Glutamatergic neuron (in vitro differentiated cells): ENCODE data around the gene SPN. TPM values are rescaled to one million over a fixed set of nuclear protein-coding genes. Genes with fewer than 3 reads are reported as not detected.
A peak's percentile ranks its signal among the peaks of the same experiment; 100 is the strongest.

Experiments used
- DNase-seq: peaks from one replicate; pipeline ENCODE4 v3.0.0; 2022
- H3K27ac Mint-ChIP-seq: one replicate; pipeline ENCODE4 v1.8.0; 2020; ENCODE audit warnings: mild to moderate bottlenecking, mixed read lengths, inconsistent platforms; ENCODE audit not compliant: unreplicated experiment
- H3K27me3 Mint-ChIP-seq: one replicate; pipeline ENCODE4 v1.8.0; 2020; ENCODE audit warnings: mild to moderate bottlenecking, moderate library complexity, mixed read lengths, inconsistent platforms; ENCODE audit not compliant: unreplicated experiment
- H3K36me3 Mint-ChIP-seq: one replicate; pipeline ENCODE4 v1.8.0; 2020; ENCODE audit warnings: mild to moderate bottlenecking, mixed read lengths, inconsistent platforms; ENCODE audit not compliant: unreplicated experiment
- H3K4me1 Mint-ChIP-seq: one replicate; pipeline ENCODE4 v1.8.0; 2020; ENCODE audit warnings: mild to moderate bottlenecking, low read depth, mixed read lengths, inconsistent platforms; ENCODE audit not compliant: unreplicated experiment
- H3K4me3 Mint-ChIP-seq: one replicate; pipeline ENCODE4 v1.8.0; 2020; ENCODE audit warnings: mild to moderate bottlenecking, mixed read lengths, inconsistent platforms; ENCODE audit not compliant: unreplicated experiment
- H3K9me3 Mint-ChIP-seq: one replicate; pipeline ENCODE4 v1.8.0; 2020; ENCODE audit warnings: mild to moderate bottlenecking, moderate library complexity, mixed read lengths, inconsistent platforms; ENCODE audit not compliant: unreplicated experiment
- total RNA-seq: library from RNA; stranded (reverse); fragmentation: NEBNext Ultra II Directional; extraction: Animal tissue kit (Norgen Biotek cat#: 25700); gene quantifications from one replicate; pipeline ENCODE4 v1.2.1, GENCODE V29; 2021; ENCODE audit not compliant: unreplicated experiment
- TF ChIP-seq, protein P1 (sequence below): fragments of 200-600 bp; sonication (generic); IDR thresholded peaks from one replicate; pipeline ENCODE4 v1.5.0; 2021; ENCODE audit not compliant: partially characterized antibody, unreplicated experiment

SPN gene
- total RNA-seq, 1 donor from 2014 or later, result 0.27 TPM

- TF ChIP-seq, protein P1, sequence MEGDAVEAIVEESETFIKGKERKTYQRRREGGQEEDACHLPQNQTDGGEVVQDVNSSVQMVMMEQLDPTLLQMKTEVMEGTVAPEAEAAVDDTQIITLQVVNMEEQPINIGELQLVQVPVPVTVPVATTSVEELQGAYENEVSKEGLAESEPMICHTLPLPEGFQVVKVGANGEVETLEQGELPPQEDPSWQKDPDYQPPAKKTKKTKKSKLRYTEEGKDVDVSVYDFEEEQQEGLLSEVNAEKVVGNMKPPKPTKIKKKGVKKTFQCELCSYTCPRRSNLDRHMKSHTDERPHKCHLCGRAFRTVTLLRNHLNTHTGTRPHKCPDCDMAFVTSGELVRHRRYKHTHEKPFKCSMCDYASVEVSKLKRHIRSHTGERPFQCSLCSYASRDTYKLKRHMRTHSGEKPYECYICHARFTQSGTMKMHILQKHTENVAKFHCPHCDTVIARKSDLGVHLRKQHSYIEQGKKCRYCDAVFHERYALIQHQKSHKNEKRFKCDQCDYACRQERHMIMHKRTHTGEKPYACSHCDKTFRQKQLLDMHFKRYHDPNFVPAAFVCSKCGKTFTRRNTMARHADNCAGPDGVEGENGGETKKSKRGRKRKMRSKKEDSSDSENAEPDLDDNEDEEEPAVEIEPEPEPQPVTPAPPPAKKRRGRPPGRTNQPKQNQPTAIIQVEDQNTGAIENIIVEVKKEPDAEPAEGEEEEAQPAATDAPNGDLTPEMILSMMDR, result no peak
- Mint-ChIP-seq H3K4me1 (peaks cover 8% of the 10 kb centered on the region), H3K27me3 (no peaks in the 10 kb centered on the region), H3K4me3 (no peak overlapping the region), H3K9me3 (no peaks in the 10 kb centered on the region), H3K27ac (no peak overlapping the region), H3K36me3 (no peaks in the 10 kb centered on the region)
- DNase-seq, result no peak
Observed at GRCh38 chr16:29675811-29676643, 13.0 kb downstream of the SPN start.

- H3K4me3 Mint-ChIP-seq, result no peak overlapping the region
- no peaks in the 10 kb centered on the region for H3K9me3 Mint-ChIP-seq
- no peak for DNase-seq
- TF ChIP-seq, protein P1, result no peak
- no peaks in the 10 kb centered on the region for H3K27me3 Mint-ChIP-seq
- H3K27ac Mint-ChIP-seq, result no peak overlapping the region
- H3K4me1 Mint-ChIP-seq, result peaks cover 8% of the 10 kb centered on the region
- no peaks in the 10 kb centered on the region for H3K36me3 Mint-ChIP-seq
Observed at GRCh38 chr16:29676989-29677785, 14.1 kb downstream of the SPN start.

- TF ChIP-seq, protein P1, result no peak
- H3K4me1 Mint-ChIP-seq, result peaks cover 8% of the 10 kb centered on the region
- H3K9me3 Mint-ChIP-seq, result no peaks in the 10 kb centered on the region
- H3K4me3 Mint-ChIP-seq, result peak within 1 kb of the TSS; percentile 89
- H3K36me3 Mint-ChIP-seq, result no peaks in the 10 kb centered on the region
- peak within 1 kb of the TSS; percentile 99 for H3K27ac Mint-ChIP-seq
- DNase-seq, result peak; percentile 74
- peaks cover under 1% of the 10 kb centered on the region for H3K27me3 Mint-ChIP-seq
Observed at GRCh38 chr16:29678691-29679267, 15.7 kb downstream of the SPN start, which contains the start of gene QPRT. Gene QPRT (plus strand): TSS chr16:29679180. CDS start chr16:29679198, 18 bp downstream.

DNA sequence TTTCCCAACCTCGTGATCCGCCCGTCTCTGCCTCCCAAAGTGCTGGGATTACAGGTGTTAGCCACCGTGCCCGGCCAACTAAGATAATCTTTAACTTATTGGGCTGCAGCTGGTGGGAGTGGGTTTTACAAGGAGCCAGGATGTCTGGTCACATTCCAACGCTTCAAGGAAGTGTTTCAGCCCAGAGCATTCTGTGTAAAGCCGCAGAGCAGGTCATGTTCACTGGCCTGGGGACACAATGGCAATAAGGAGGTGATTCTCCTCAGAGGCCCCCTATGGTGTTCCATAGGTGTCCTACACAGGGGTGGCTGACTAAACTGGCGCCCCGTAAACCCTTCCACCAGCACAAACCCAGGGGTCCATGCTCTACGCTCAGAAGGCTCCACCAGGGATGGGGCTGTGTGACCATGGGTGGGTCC is 17.1 kb downstream of the SPN start:
- H3K36me3 Mint-ChIP-seq, result no peaks in the 10 kb centered on the region
- H3K9me3 Mint-ChIP-seq, result no peaks in the 10 kb centered on the region
- peak overlapping the region; percentile 99 for H3K27ac Mint-ChIP-seq
- H3K27me3 Mint-ChIP-seq, result peaks cover 4% of the 10 kb centered on the region
- H3K4me1 Mint-ChIP-seq, result peaks cover 8% of the 10 kb centered on the region
- TF ChIP-seq, protein P1, result no peak
- no peak for DNase-seq
- no peak overlapping the region for H3K4me3 Mint-ChIP-seq
